Coronary artery (tissue), 2 donors: ENCODE data around the gene TNFRSF6B.

ENCODE experiments used
- DNase-seq: peaks from one replicate; pipeline ENCODE4 v3.0.0-alpha.2; 2017; ENCODE audit warnings: low spot score
- H3K27ac ChIP-seq, 2 donors: fragments of 200-600 bp; sonication (generic); one replicate each; pipeline ENCODE4 v1.5.1; 2016 to 2019
- H3K4me3 ChIP-seq: fragments of 200-600 bp; sonication (generic); 2 replicates; pipeline ENCODE4 v1.5.1; 2016; ENCODE audit warnings: mild to moderate bottlenecking, moderate library complexity
- CTCF ChIP-seq: fragments of 200-600 bp; sonication (generic); IDR thresholded peaks from one replicate; pipeline ENCODE4 v1.5.1; 2019; ENCODE audit warnings: antibody characterized with exemption

Gene TNFRSF6B

GRCh38 chr20:63672666-63673065 is 23.8 kb upstream of the TNFRSF6B start:
- no peak for DNase-seq
- no peak overlapping the region for H3K4me3 ChIP-seq
- TF ChIP-seq CTCF, result no peak
- no peak overlapping the region for H3K27ac ChIP-seq

GRCh38 chr20:63673951-63674350 is 22.5 kb upstream of the TNFRSF6B start:
- TF ChIP-seq CTCF, result no peak
- Histone ChIP-seq H3K27ac (no peak overlapping the region), H3K4me3 (no peak overlapping the region)
- DNase-seq, result no peak

GRCh38 chr20:63675681-63676368 is 20.6 kb upstream of the TNFRSF6B start:
- DNase-seq, result no peak
- no peak for TF ChIP-seq CTCF
- no peak overlapping the region for H3K27ac ChIP-seq
- H3K4me3 ChIP-seq, result no peak overlapping the region

GRCh38 chr20:63678071-63678470 is 18.4 kb upstream of the TNFRSF6B start:
- no peak for DNase-seq
- H3K27ac ChIP-seq, result no peak overlapping the region
- H3K4me3 ChIP-seq, result no peak overlapping the region
- no peak for TF ChIP-seq CTCF

- no peak overlapping the region for H3K4me3 ChIP-seq
- no peak for TF ChIP-seq CTCF
- DNase-seq, result no peak
- H3K27ac ChIP-seq, result no peak overlapping the region
These were observed 17.6 kb upstream of the TNFRSF6B start for GRCh38 chr20:63678667-63679465.

GRCh38 chr20:63679799-63680305 is 16.6 kb upstream of the TNFRSF6B start:
- Histone ChIP-seq H3K27ac (no peak overlapping the region), H3K4me3 (no peak overlapping the region)
- no peak for TF ChIP-seq CTCF
- no peak for DNase-seq
